ENCODE data around the gene KRTAP19-8.

The KRTAP19-8 gene, protein sequence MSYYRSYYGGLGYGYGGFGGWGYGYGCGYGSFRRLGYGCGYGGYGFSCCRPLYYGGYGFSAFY

GRCh38 chr21:31038376-31038775 lies at the start of gene KRTAP19-8:
TSS of gene KRTAP19-8 (minus strand) at chr21:31038476. CDS start at chr21:31038443, 33 bp downstream.
- no peak for DNase-seq

- no peak for DNase-seq
Measured at GRCh38 chr21:31087639-31088473, 49.6 kb upstream of the KRTAP19-8 start.

GRCh38 chr21:31084689-31085088 lies 46.4 kb upstream of the KRTAP19-8 start:
- no peak for DNase-seq

DNA sequence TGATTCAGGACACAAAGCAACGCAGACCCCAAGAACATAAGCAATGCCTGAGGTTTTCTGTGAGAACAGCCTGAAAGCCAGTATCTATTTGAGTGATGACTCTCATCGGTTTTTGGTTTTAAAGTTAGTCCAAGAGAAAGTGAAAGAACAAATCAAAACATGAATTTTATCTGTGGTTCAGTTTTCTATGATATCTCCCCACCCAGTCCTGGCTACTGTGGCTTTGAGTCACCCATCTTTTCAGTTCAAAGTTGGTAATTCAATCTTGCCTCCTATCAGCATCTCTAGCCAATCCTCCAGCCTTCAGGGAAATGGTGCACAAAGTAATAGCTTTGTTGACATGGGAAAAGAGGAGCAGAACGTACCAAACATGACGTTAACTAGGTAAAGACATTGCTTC lies 40.5 kb upstream of the KRTAP19-8 start:
- DNase-seq = no peak

DNA sequence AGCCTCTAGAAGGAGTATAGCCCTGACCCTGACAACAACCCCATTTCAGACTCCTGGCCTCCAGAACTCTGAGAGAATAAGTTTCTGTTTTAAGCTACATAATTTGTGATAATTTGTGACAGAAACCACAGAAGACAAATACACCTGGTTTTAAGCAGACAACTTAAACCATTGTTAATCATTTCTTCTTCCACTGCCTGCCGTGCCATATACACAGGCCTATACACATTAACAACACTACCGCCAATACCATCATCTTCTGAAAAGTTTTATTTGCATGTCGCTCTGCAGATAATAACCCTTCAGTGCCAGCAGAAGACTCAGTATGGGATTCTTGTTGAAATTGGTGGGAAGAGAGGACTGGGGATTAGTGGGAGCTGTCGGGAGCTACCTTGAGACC lies 39.9 kb upstream of the KRTAP19-8 start:
- no peak for DNase-seq

- no peak for DNase-seq
Measured at GRCh38 chr21:31075848-31076247, 37.6 kb upstream of the KRTAP19-8 start.

- DNase-seq = no peak
Measured at GRCh38 chr21:31072533-31072932, 34.3 kb upstream of the KRTAP19-8 start.

DNA sequence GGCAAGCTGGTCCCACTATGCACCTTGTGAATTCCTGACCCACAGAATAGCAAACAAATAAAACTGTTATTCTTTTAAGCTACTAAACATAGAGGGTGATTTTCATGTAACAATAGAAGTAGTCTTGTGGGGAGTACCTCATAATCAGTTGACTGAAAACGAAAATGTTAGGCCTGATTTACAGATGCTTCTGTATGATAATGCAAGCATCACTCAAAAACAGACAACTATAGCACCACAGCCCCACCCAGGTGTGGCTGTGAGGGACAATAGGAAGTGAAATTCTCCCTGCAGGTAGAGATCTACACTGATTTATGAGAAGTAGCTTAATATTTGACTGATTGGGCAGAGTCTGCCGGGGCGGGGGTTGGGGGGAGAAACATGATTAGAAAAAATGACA lies 26.5 kb upstream of the KRTAP19-8 start:
- no peak for DNase-seq

DNA sequence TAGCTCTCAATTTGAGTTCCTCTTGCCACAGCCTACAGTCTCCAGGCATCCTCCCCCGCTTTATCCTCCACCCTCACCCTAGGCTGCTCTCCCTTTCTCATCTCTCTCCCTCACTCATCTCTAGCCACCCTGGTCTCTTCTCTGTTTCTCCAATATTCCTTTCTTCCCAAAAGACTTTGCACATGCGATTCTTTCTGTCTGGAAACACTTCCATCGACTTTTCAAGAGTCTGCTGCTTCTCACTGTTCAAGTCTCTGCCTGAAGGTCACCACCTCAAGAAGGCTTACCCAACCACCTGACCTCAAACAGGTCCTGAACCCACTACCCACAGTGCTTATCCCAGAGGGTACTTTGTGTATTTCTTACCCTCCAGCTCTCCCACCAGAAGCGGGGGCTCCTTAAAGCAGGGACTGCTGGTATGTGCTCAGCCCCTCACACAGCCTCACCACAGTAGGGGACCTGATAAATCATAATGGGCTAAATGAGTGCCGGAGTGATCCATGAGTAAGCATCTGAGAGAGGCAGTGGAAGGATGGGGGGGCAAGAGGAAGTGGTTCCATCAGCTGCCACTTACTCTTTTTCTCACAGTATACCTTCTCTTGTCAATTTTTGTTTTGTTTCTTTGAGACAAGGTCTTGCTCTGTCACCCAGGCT lies 14.3 kb upstream of the KRTAP19-8 start:
- DNase-seq = no peak

GRCh38 chr21:31050577-31051157 lies 12.4 kb upstream of the KRTAP19-8 start:
- no peak for DNase-seq

DNA sequence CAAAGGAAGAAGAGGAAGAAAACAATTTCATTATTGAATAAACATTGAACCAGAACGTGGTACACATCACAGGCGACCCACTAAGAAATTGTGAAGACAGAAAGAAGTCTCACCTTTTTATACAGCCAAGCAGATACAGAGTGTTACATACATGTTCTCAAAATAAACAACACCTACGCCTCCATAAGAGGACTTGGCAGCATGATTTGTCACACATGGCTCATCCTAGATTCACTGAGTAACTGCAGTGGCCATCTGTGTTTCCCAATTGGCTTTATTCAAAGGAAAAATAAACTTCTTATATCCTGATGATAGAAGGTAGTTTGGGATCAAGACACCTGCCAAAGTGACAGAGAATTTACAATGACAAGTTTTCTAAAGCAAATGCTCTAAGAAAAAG lies 7.6 kb upstream of the KRTAP19-8 start:
- no peak for DNase-seq

GRCh38 chr21:31043471-31043870 lies 5.2 kb upstream of the KRTAP19-8 start:
- no peak for DNase-seq

DNA sequence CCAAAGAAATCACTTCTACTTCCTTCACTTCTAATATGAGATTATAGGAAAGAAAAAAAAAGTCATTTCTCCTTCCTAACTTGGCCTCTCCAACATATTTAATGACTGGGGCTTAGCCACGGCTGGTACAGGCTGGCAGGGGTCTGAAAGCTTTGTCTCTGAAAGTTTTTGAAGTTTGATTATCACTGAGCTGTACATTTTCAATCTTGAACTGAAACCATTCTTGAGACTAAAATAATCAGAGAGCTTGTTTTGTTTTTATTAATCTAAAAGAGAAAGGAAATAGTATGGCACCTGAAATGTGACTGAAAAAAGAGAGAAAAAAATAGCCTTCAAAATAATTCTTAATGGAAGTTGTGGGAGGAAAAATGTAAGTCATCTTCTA lies 3.8 kb upstream of the KRTAP19-8 start:
- no peak for DNase-seq

- DNase-seq = no peak
Measured at GRCh38 chr21:31041295-31042079, 3.2 kb upstream of the KRTAP19-8 start.

DNA sequence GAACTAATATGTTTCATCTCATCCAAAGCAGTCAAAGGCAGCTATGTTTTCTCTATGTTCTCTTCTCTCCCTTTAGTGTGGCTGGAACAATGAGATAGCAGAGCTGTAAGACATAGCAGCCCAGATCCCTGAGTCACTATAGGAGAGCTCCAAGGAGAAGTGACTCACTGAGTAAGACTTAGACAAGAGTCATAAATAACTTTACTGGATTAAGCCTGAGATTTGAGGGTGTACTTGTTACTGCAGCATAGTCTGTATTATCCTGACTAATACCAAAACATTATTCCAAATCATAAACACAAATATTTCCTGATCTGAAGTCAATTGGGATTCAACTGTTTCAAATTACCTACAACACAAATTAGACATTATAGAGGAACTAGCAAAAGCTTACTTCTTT lies 3.9 kb downstream of the KRTAP19-8 start:
- no peak for DNase-seq

DNA sequence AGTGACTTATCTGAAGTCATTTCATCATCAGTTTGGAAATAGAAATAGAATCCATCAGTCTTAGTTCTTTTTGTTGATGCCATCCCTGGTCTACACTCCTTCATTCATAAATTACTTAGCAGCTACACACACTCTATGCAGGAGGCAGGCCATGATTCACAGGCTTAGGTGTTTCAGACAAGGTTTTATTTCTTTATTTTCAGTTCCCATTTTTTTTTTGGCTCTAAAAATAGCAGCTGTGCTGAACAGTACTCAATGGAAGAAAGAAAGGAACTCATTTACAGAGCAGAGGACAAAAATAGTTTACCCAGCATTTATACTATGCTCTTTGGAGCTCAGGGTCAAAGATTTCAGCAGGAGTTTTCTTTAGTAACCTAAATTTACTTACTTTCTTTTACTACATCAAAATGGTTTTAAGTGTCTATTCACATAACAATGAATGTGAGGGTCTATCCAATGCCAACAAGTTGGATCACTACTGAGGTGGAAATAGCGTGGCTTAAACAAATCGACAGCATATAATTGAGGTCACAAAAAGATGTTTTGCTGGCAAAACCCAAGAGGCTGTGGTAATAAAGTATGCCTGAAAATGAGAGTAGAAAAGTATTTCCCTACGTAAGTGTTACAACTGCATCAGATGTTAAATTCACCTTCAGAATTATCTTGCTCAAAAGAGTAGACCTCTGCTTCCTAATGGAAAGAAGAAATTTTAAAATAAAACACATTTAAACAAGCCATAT lies 7.7 kb downstream of the KRTAP19-8 start:
- no peak for DNase-seq

DNA sequence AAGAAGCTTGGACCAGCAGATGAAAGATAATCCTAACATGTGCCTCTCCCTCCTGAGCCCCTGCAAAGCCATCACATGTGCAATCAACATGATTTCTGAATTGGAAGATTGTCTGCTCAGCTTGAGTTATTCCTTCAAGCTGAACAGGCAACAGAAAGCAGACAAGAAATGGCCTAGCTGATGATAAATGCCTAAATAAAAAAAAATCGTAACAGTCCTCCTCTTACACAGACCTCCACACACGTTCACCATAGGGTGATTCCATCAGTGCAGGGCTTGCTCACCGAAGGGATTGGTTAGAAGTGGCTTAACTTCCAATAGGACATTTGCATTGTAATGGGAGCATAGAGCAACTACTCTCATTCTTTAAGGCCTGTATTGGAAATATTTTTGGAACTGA lies 14.6 kb downstream of the KRTAP19-8 start:
- no peak for DNase-seq

- no peak for DNase-seq
Measured at GRCh38 chr21:31022306-31022705, 16.0 kb downstream of the KRTAP19-8 start.

DNA sequence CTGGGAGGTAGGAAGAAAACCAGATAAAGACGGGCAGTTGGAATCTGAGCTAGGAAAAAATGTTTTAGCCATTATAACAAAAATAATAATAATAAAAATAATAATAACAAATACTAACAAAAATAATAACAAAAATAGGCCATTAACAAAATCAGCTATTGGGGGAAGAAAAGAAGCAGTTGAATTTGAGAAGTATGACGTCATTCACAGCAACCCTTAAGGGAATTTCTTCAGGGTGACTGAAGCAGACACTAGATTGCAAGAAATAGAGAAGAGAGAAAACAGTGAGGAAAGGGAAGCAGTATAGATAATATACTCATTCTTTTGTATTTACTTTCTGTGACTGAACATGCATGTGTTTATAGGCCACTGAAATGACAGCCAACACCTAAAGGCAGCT lies 20.0 kb downstream of the KRTAP19-8 start:
- no peak for DNase-seq

- no peak for DNase-seq
Measured at GRCh38 chr21:31014891-31015290, 23.4 kb downstream of the KRTAP19-8 start.

DNA sequence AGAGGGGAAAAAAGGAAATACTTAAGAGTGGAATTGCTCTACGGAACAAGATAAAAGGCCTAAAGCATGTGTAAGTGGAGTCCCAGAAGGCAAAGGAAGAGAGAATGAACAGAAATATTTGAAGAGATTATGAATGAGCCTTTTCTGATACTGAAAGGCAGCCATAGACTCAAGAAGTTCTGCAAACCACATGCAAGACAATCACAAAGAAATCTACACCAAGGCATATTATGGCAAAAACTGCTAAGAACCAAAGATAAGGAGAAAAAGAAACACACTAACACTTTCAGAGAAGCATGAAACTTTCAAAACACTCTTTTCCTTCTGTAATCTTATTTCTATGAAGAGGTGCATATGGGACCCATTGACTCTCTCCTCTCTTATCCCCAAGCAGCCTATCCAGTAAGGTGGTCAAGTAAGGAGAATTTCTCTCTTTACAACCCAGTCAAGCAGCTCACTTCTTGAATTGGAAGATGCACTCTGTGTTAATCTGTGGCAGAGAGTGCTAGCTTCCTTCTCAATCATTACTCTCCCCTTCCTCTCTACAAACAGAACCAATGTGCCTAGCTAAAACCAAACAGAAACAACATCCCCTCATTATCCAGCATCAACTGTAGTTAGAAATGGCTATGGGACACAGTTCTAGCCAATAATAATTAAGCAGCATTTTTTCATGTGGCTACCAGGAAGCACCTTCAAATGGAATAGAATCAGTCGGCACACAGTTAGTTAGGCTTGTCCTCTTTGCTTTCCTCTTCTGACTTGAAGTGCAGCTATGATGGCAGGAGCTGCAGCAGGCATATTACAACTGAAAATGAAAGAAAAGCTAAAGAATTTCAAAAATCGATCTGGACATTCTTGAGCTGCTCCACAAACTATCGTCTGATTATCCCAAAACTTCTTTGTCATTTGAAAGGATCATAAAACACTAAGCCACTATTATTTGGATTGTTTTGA lies 25.9 kb downstream of the KRTAP19-8 start:
- DNase-seq = no peak

Measured in NCI-H1930 (cell line).